Gastroesophageal sphincter (tissue), 4 donors: ENCODE data around the gene RNF157. TPM values are rescaled to one million over a fixed set of nuclear protein-coding genes. Genes with fewer than 3 reads are reported as not detected.

Experiments
- ATAC-seq: fragments of 150-250 bp; one replicate; pipeline ENCODE4 v1.9.1; 2016; ENCODE audit warnings: mild to moderate bottlenecking, moderate library complexity
- H3K27ac ChIP-seq, 4 donors: fragments of 200-600 bp; sonication (generic) in 3 of 4; 1 replicate in 3 of 4; 2 replicates in 1 of 4; pipeline ENCODE4 v1.5.1; 2016 to 2019
- H3K27me3 ChIP-seq: fragments of 200-600 bp; sonication (generic); one replicate; pipeline ENCODE4 v1.5.1; 2019
- H3K36me3 ChIP-seq, 2 donors: fragments of 200-600 bp; sonication (generic); one replicate each; pipeline ENCODE4 v1.5.1; 2019; ENCODE audit warnings: control low read depth in 1 of 2
- H3K4me1 ChIP-seq, 3 donors: fragments of 200-600 bp; sonication (generic); 1 replicate in 2 of 3; 2 replicates in 1 of 3; pipeline ENCODE4 v1.5.1; 2016 to 2019; ENCODE audit warnings: control low read depth in 2 of 3
- H3K4me3 ChIP-seq, 2 donors: fragments of 200-600 bp; sonication (generic); one replicate each; pipeline ENCODE4 v1.5.1; 2019; ENCODE audit warnings: mild to moderate bottlenecking in 1 of 2, moderate library complexity in 1 of 2
- H3K9me3 ChIP-seq, 3 donors: fragments of 200-600 bp; sonication (generic); one replicate each; pipeline ENCODE4 v1.5.1; 2017 to 2019; ENCODE audit warnings: control low read depth in 2 of 3
- CTCF ChIP-seq, 4 experiments: fragments of 200-600 bp in 2 of 4; fragments of 450-650 bp in 2 of 4; sonication (generic) in 1 of 4; IDR thresholded peaks; one replicate each; pipeline ENCODE4 v1.5.1; 2017 to 2019; ENCODE audit warnings: antibody characterized with exemption in 4 of 4, mild to moderate bottlenecking in 2 of 4, moderate library complexity in 2 of 4
- EP300 ChIP-seq: sonication (generic); formaldehyde crosslinking; IDR thresholded peaks from one replicate; pipeline ENCODE4 v1.6.1; 2017; ENCODE audit warnings: antibody characterized with exemption, mild to moderate bottlenecking
- POLR2A ChIP-seq, 2 donors: fragments of 450-650 bp; IDR thresholded peaks; one replicate each; pipeline ENCODE4 v1.6.1; 2017; ENCODE audit warnings: antibody characterized with exemption in 2 of 2, mild to moderate bottlenecking in 2 of 2, moderate library complexity in 1 of 2
- POLR2AphosphoS5 ChIP-seq: sonication (generic); formaldehyde crosslinking; IDR thresholded peaks from one replicate; pipeline ENCODE4 v1.6.1; 2017; ENCODE audit warnings: antibody characterized with exemption
- WGBS, 2 donors: methylation state at CpG; one replicate each; pipeline ENCODE4 v1.1.5; 2018; ENCODE audit warnings: low coverage in 1 of 2; 5-methylcytosine and 5-hydroxymethylcytosine counted together
- total RNA-seq, 4 donors: library from RNA; depleted of rRNA; stranded (reverse); fragments of >200 nt; gene quantifications; one replicate each; pipeline ENCODE4 v1.1.0, GENCODE V29; 2016

Gene RNF157
- total RNA-seq, 4 donors from 2014 or later, result 2.5 to 8.1 (median 3.3) TPM

GRCh38 chr17:76138896-76139752 is 101.2 kb downstream of the RNF157 start:
- H3K36me3 ChIP-seq, result no peaks in the 10 kb centered on the region
- ATAC-seq, result no peak
- no peaks in the 10 kb centered on the region for H3K9me3 ChIP-seq
- WGBS, 2 donors, result 34 to 43% methylated on average over 3 to 9 of the region's 15 CpGs
- TF ChIP-seq EP300 (no peak), POLR2AphosphoS5 (no peak), POLR2A (IDR thresholded peaks at IDR 0.05) (no peak), CTCF (IDR thresholded peaks at IDR 0.05) (no peak)
- no peak overlapping the region for H3K4me3 ChIP-seq
- H3K27ac ChIP-seq, result no peak overlapping the region
- H3K27me3 ChIP-seq, result peaks cover 71% of the 10 kb centered on the region
- H3K4me1 ChIP-seq, result peaks cover 0 to 39% (median 22%) of the 10 kb centered on the region in 3 donors

- Histone ChIP-seq H3K36me3 (no peaks in the 10 kb centered on the region), H3K27me3 (peaks cover 78% of the 10 kb centered on the region), H3K9me3 (no peaks in the 10 kb centered on the region), H3K4me1 (peaks cover 0 to 39% (median 22%) of the 10 kb centered on the region in 3 donors), H3K4me3 (no peak overlapping the region), H3K27ac (no peak overlapping the region)
- 20 to 60% methylated on average over 1 to 2 of the region's 23 CpGs for WGBS, 2 donors
- TF ChIP-seq POLR2A (IDR thresholded peaks at IDR 0.05), result no peak
- TF ChIP-seq CTCF (IDR thresholded peaks at IDR 0.05), result no peak
- no peak for TF ChIP-seq EP300
- no peak for TF ChIP-seq POLR2AphosphoS5
- no peak for ATAC-seq
These were observed 101.9 kb downstream of the RNF157 start for GRCh38 chr17:76138234-76138895.

GRCh38 chr17:76137351-76138233 is 102.7 kb downstream of the RNF157 start:
- Histone ChIP-seq H3K36me3 (no peaks in the 10 kb centered on the region), H3K4me1 (peaks cover 0 to 39% (median 22%) of the 10 kb centered on the region in 3 donors), H3K27me3 (peaks cover 86% of the 10 kb centered on the region), H3K9me3 (no peaks in the 10 kb centered on the region), H3K4me3 (no peak overlapping the region), H3K27ac (no peak overlapping the region)
- ATAC-seq, result no peak
- TF ChIP-seq POLR2A (IDR thresholded peaks at IDR 0.05) (no peak), CTCF (IDR thresholded peaks at IDR 0.05) (no peak), POLR2AphosphoS5 (no peak), EP300 (no peak)
- 27 to 31% methylated on average over 2 to 8 of the region's 54 CpGs for WGBS, 2 donors

- ATAC-seq, result no peak
- no peaks in the 10 kb centered on the region for H3K9me3 ChIP-seq
- peaks cover 0 to 38% (median 22%) of the 10 kb centered on the region in 3 donors for H3K4me1 ChIP-seq
- TF ChIP-seq POLR2AphosphoS5, result no peak
- no peak for TF ChIP-seq CTCF (IDR thresholded peaks at IDR 0.05)
- no peak for TF ChIP-seq POLR2A (IDR thresholded peaks at IDR 0.05)
- TF ChIP-seq EP300, result no peak
- no peaks in the 10 kb centered on the region for H3K36me3 ChIP-seq
- H3K27me3 ChIP-seq, result peaks cover 92% of the 10 kb centered on the region
- no peak overlapping the region for H3K4me3 ChIP-seq
- H3K27ac ChIP-seq, result no peak overlapping the region
- WGBS, 2 donors, result no CpG with 5 or more reads among the region's 7 CpGs
These were observed 103.3 kb downstream of the RNF157 start for GRCh38 chr17:76137001-76137350.
